IMR-90 (cell line): ENCODE data around the gene SYNGR1. TPM values are rescaled to one million over a fixed set of nuclear protein-coding genes. Genes with fewer than 3 reads are reported as not detected.

Source experiments
- ATAC-seq: fragments of 200-7000 bp; cut with Tn5 transposase; 2 replicates; pipeline ENCODE4 v1.9.1; 2020; ENCODE audit warnings: low read depth, mild to moderate bottlenecking, moderate library complexity
- BruUV-seq: library from RNA; stranded (reverse); fragments of 400-500 nt; replicated peaks from 2 replicates; lab custom pipeline; 2021; lab: Mats Ljungman, UMichigan
- CTCF ChIA-PET: fragments of 300-600 bp; formaldehyde crosslinking; extraction: SDS; loops from one replicate; lab custom pipeline; 2021; ENCODE audit warnings: antibody characterized with exemption; lab: Yijun Ruan, JAX
- POLR2A ChIA-PET: fragments of 300-600 bp; sonication (Branson Sonifier 250); formaldehyde crosslinking; loops from one replicate; lab custom pipeline; 2022; ENCODE audit warnings: antibody characterized with exemption; ENCODE audit not compliant: unreplicated experiment; lab: Charles Lee
- DNase-seq: peaks from one replicate; pipeline ENCODE4 v3.0.0; 2013
- H2AFZ ChIP-seq: replicated peaks from 2 replicates; pipeline ENCODE3; 2013; ENCODE audit warnings: low read length, mild to moderate bottlenecking; ENCODE audit not compliant: poor library complexity
- H2AK5ac ChIP-seq: 2 replicates; pipeline ENCODE4 v1.6.1; 2013; ENCODE audit warnings: low read depth, low read length, inconsistent platforms
- H2AK9ac ChIP-seq: replicated peaks from 2 replicates; pipeline ENCODE3; 2013; ENCODE audit warnings: mild to moderate bottlenecking, low read depth, low read length, moderate library complexity; ENCODE audit not compliant: poor library complexity
- H2BK120ac ChIP-seq: 2 replicates; pipeline ENCODE4 v1.6.1; 2013; ENCODE audit warnings: low read depth, low read length, inconsistent platforms
- H2BK15ac ChIP-seq: 3 replicates; pipeline ENCODE4 v1.6.1; 2013; ENCODE audit warnings: low read depth, low read length, inconsistent platforms
- H2BK20ac ChIP-seq: 2 replicates; pipeline ENCODE4 v1.6.1; 2013; ENCODE audit warnings: low read depth, mild to moderate bottlenecking, inconsistent platforms, low read length, moderate library complexity
- H2BK5ac ChIP-seq: 2 replicates; pipeline ENCODE4 v1.6.1; 2013; ENCODE audit warnings: mild to moderate bottlenecking, low read depth, low read length, inconsistent platforms; ENCODE audit not compliant: poor library complexity, severe bottlenecking
- H3K14ac ChIP-seq: replicated peaks from 2 replicates; pipeline ENCODE4 v1.6.1; 2013; ENCODE audit warnings: low read depth, low read length, inconsistent platforms
- H3K18ac ChIP-seq: 2 replicates; pipeline ENCODE4 v1.6.1; 2013; ENCODE audit warnings: low read depth, low read length, control low read depth
- H3K23ac ChIP-seq: 2 replicates; pipeline ENCODE4 v1.6.1; 2013; ENCODE audit warnings: low read depth, low read length, inconsistent platforms
- H3K27ac ChIP-seq: 2 replicates; pipeline ENCODE4 v1.5.1; 2013; ENCODE audit warnings: mild to moderate bottlenecking, control low read depth, low read length; ENCODE audit not compliant: insufficient read depth
- H3K27me3 ChIP-seq: 2 replicates; pipeline ENCODE4 v1.6.1; 2013; ENCODE audit warnings: low read length; ENCODE audit not compliant: control insufficient read depth, insufficient read depth
- H3K36me3 ChIP-seq: 2 replicates; pipeline ENCODE4 v1.6.1; 2013; ENCODE audit warnings: low read length, mixed read lengths; ENCODE audit not compliant: control insufficient read depth, insufficient read depth
- H3K4ac ChIP-seq: 2 replicates; pipeline ENCODE4 v1.6.1; 2013; ENCODE audit warnings: low read depth, low read length, inconsistent platforms
- H3K4me1 ChIP-seq: 2 replicates; pipeline ENCODE4 v1.6.1; 2013; ENCODE audit warnings: low read length, mixed read lengths; ENCODE audit not compliant: control insufficient read depth, insufficient read depth
- H3K4me2 ChIP-seq: 2 replicates; pipeline ENCODE4 v1.6.1; 2013; ENCODE audit warnings: low read depth, mild to moderate bottlenecking, control low read depth, low read length, moderate library complexity
- H3K4me3 ChIP-seq: 2 replicates; pipeline ENCODE4 v1.5.1; 2013; ENCODE audit warnings: low read depth, mild to moderate bottlenecking, control low read depth, low read length, moderate library complexity; ENCODE audit not compliant: insufficient read depth
- H3K56ac ChIP-seq: 2 replicates; pipeline ENCODE4 v1.6.1; 2013; ENCODE audit warnings: low read length, inconsistent platforms; ENCODE audit not compliant: insufficient read depth; ENCODE audit errors: extremely low read depth
- H3K79me1 ChIP-seq, 2 experiments: 2 replicates each; pipeline ENCODE4 v1.6.1; 2013; ENCODE audit warnings: low read length in 2 of 2, inconsistent platforms in 1 of 2, low read depth in 1 of 2
- H3K9ac ChIP-seq: 2 replicates; pipeline ENCODE4 v1.6.1; 2013; ENCODE audit warnings: low read depth, low read length, control low read depth
- H3K9me1 ChIP-seq: 2 replicates; pipeline ENCODE4 v1.6.1; 2013; ENCODE audit warnings: low read length, inconsistent platforms; ENCODE audit not compliant: insufficient read depth
- H3K9me3 ChIP-seq: 2 replicates; pipeline ENCODE4 v1.6.1; 2013; ENCODE audit warnings: low read length; ENCODE audit not compliant: control insufficient read depth, insufficient read depth
- H4K20me1 ChIP-seq: 2 replicates; pipeline ENCODE4 v1.6.1; 2013; ENCODE audit warnings: low read length, inconsistent platforms; ENCODE audit not compliant: insufficient read depth
- H4K5ac ChIP-seq: 2 replicates; pipeline ENCODE4 v1.6.1; 2013; ENCODE audit warnings: mild to moderate bottlenecking, low read depth, low read length, control low read depth
- H4K8ac ChIP-seq, 2 experiments: 2 replicates each; pipeline ENCODE4 v1.6.1; 2013; ENCODE audit warnings: low read depth in 2 of 2, low read length in 2 of 2, control low read depth in 1 of 2, inconsistent platforms in 1 of 2
- H4K91ac ChIP-seq: 2 replicates; pipeline ENCODE4 v1.6.1; 2013; ENCODE audit warnings: low read depth, low read length, inconsistent platforms; ENCODE audit not compliant: insufficient read depth
- BHLHE40 ChIP-seq: fragments of 150-350 bp; IDR thresholded peaks from 2 replicates; pipeline ENCODE4 v1.6.1; 2016; ENCODE audit warnings: mild to moderate bottlenecking, low read depth, low read length
- CEBPB ChIP-seq: IDR thresholded peaks from 2 replicates; pipeline ENCODE4 v1.6.1; 2012; ENCODE audit warnings: low read depth, low read length, improper control_type of control experiment
- CHD1 ChIP-seq: IDR thresholded peaks from 2 replicates; pipeline ENCODE4 v1.6.1; 2012; ENCODE audit warnings: low read depth, low read length, improper control_type of control experiment
- FOS ChIP-seq: fragments of 150-350 bp; IDR thresholded peaks from 2 replicates; pipeline ENCODE4 v1.6.1; 2016; ENCODE audit warnings: low read depth, low read length
- MAFK ChIP-seq: IDR thresholded peaks from 2 replicates; pipeline ENCODE4 v1.6.1; 2012; ENCODE audit warnings: low read depth, low read length, improper control_type of control experiment
- MAZ ChIP-seq: IDR thresholded peaks from 2 replicates; pipeline ENCODE4 v1.6.1; 2012; ENCODE audit warnings: low read depth, mild to moderate bottlenecking, low read length, improper control_type of control experiment, moderate library complexity, borderline replicate concordance
- MXI1 ChIP-seq: IDR thresholded peaks from 2 replicates; pipeline ENCODE4 v1.6.1; 2012; ENCODE audit warnings: low read depth, mild to moderate bottlenecking, low read length, moderate library complexity, borderline replicate concordance
- NFE2L2 ChIP-seq: fragments of 150-350 bp; IDR thresholded peaks from 2 replicates; pipeline ENCODE4 v1.6.1; 2016; ENCODE audit warnings: low read depth, mild to moderate bottlenecking, low read length
- POLR2A ChIP-seq: IDR thresholded peaks from 2 replicates; pipeline ENCODE4 v1.6.1; 2012; ENCODE audit warnings: mild to moderate bottlenecking, low read depth, low read length
- RAD21 ChIP-seq: IDR thresholded peaks from 2 replicates; pipeline ENCODE4 v1.6.1; 2012; ENCODE audit warnings: low read length, improper control_type of control experiment
- RCOR1 ChIP-seq: IDR thresholded peaks from 2 replicates; pipeline ENCODE4 v1.6.1; 2012; ENCODE audit warnings: mild to moderate bottlenecking, low read length, improper control_type of control experiment; ENCODE audit not compliant: insufficient replicate concordance
- RFX5 ChIP-seq: IDR thresholded peaks from 2 replicates; pipeline ENCODE4 v1.8.0; 2012; ENCODE audit warnings: low read depth, mild to moderate bottlenecking, low read length, moderate library complexity
- SMC3 ChIP-seq: fragments of 150-350 bp; IDR thresholded peaks from 2 replicates; pipeline ENCODE4 v1.6.1; 2016; ENCODE audit warnings: low read depth, mild to moderate bottlenecking, antibody characterized with exemption, low read length, moderate library complexity
- USF2 ChIP-seq: fragments of 150-350 bp; IDR thresholded peaks from 2 replicates; pipeline ENCODE4 v1.6.1; 2017; ENCODE audit warnings: mild to moderate bottlenecking, antibody characterized with exemption, low read length, low read depth
- WGBS, 2 experiments: methylation state at CpG; one replicate each; pipeline versions ENCODE4 v1.1.5 to v1.1.7; 2013; ENCODE audit warnings: missing lambda C conversion rate in 2 of 2; ENCODE audit not compliant: insufficient read length in 1 of 2; ENCODE audit errors: extremely low coverage in 2 of 2; 5-methylcytosine and 5-hydroxymethylcytosine counted together
- dilution Hi-C: fragments of 300-500 bp; cut with HindIII; formaldehyde crosslinking; loops from one replicate; pipeline ENCODE4 v1.14.3; 2018; ENCODE audit warnings: low sequenced_read_pairs; ENCODE audit not compliant: unreplicated experiment
- in situ Hi-C: fragments of 300-500 bp; cut with MboI; formaldehyde crosslinking; loops from 3 replicates; pipeline ENCODE4 v1.14.3; 2019; ENCODE audit warnings: low sequenced_read_pairs, inconsistent platforms, mixed read lengths
- intact Hi-C: fragments of 100-400 bp; cut with micrococcal nuclease; formaldehyde crosslinking; loops from 2 replicates; pipeline ENCODE4 v1.10.0; 2022
- polyA plus RNA-seq, 3 experiments: library from polyadenylated mRNA; depleted of rRNA; stranded (reverse); fragments of >200 nt; gene quantifications; 2 replicates each; pipeline ENCODE4 v1.2.3, GENCODE V29; 2012; ENCODE audit warnings: low replicate concordance in 1 of 3
- total RNA-seq: library from RNA; depleted of rRNA; stranded (reverse); fragments of >200 nt; gene quantifications from 2 replicates; pipeline ENCODE4 v1.2.3, GENCODE V29; 2012
- TF ChIP-seq, protein P1 (sequence below): conservative IDR thresholded peaks from 2 replicates; pipeline ENCODE4 v1.5.1; 2012; ENCODE audit warnings: mild to moderate bottlenecking, low read depth, low read length, improper control_type of control experiment

The SYNGR1 gene
- total and polyA plus RNA-seq, 2 of the 4 experiments (the other 2 are of a cell fraction): 6.3 to 81.5 TPM

DNA sequence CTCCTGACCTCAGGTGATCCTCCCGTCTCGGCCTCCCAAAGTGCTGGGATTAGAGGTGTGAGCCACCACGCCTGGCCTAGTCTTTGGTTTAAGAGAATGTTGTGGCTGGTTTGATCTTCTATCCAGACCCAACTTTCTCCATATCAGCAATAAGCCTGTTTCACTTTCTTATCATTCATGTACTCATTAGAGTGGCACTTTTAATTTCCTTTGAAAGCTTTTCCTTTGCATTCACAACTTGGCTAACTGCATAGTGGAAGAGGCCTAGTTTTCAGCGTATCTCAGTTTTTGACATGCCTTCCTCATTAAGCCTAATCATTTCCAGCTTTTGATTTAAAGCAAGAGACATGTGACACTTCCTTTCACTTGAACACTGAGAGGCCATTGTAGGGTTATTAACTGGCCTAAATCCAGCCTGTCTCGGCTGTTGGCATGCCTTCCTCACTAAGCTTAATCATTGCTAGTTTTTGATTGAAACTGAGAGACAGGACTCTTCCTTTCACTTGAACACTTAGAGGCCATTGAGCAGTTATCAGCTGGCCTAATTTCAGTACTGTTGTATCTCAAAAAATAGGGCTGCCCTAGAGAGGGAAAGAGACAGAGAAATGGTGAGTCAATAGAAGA, 17.2 kb upstream of the SYNGR1 start:
- Histone ChIP-seq H2AK5ac (no peak overlapping the region), H3K9me1 (0 out of 2 replicates have a peak, but pooled peaks cover 2% of the 10 kb centered on the region), H2BK20ac (peak overlapping the region; percentile 17), H2BK120ac (peak overlapping the region; percentile 11; the same call in 1 of the 2 replicates), H3K27me3 (no peaks in the 10 kb centered on the region), H3K56ac (no peak overlapping the region), H4K91ac (no peak overlapping the region), H3K27ac (no peak overlapping the region), H2BK15ac (peak overlapping the region; percentile 1; the same call in 1 of the 3 replicates), H4K20me1 (no peaks in the 10 kb centered on the region), H3K9ac (peak overlapping the region; percentile 43; the same call in 1 of the 2 replicates), H3K4me3 (no peak overlapping the region), H3K36me3 (no peaks in the 10 kb centered on the region), H3K9me3 (no peaks in the 10 kb centered on the region), H3K4me2 (no peak overlapping the region), H3K18ac (no peak overlapping the region; the same call in 1 of the 2 replicates), H3K23ac (0 out of 2 replicates have a peak overlapping the region, but pooled peaks have one; percentile 0), H3K14ac (0 out of 2 replicates have a peak overlapping the region, but pooled peaks have one; percentile 38), H2BK5ac (no peak overlapping the region), H3K4ac (no peak overlapping the region), H3K4me1 (peaks cover 2% of the 10 kb centered on the region; the same call in 1 of the 2 replicates), H4K5ac (0 out of 2 replicates have a peak overlapping the region, but pooled peaks have one; percentile 52), H4K8ac (peak overlapping the region in 1 of 2 experiments; percentile 79; a peak in 2 of 4 replicates), H2AFZ (no peak overlapping the region), H3K79me1 (no peaks in the 10 kb centered on the region), H2AK9ac (no peak overlapping the region)
- CTCF ChIA-PET: interaction anchor here (0.6 to 1.2 kb wide), 2 partner anchors 11 to 508 kb away, joined by 3 to 7 read pairs; no protein-coding TSS in a partner anchor
- WGBS, 2 experiments: no CpG with 5 or more reads among the region's 5 CpGs
- DNase-seq (no peak), ATAC-seq (peak; percentile 51)
- BruUV-seq: no TSS peak
- in situ Hi-C loops (no loop called here), intact Hi-C loops (no loop called here), dilution Hi-C loops (no loop called here)
- POLR2A ChIA-PET: interaction anchor here (1.9 kb wide), 1 partner anchor 13 kb away, joined by 7 read pairs; the partner anchor contains the start of gene RPL3
- TF ChIP-seq CEBPB: no peak
- TF ChIP-seq FOS: no peak
- TF ChIP-seq RCOR1: no peak
- no peak for TF ChIP-seq CHD1
- TF ChIP-seq BHLHE40: no peak
- no peak for TF ChIP-seq MAFK
- TF ChIP-seq USF2: no peak
- TF ChIP-seq NFE2L2: no peak
- TF ChIP-seq RAD21: no peak
- TF ChIP-seq, protein P1, sequence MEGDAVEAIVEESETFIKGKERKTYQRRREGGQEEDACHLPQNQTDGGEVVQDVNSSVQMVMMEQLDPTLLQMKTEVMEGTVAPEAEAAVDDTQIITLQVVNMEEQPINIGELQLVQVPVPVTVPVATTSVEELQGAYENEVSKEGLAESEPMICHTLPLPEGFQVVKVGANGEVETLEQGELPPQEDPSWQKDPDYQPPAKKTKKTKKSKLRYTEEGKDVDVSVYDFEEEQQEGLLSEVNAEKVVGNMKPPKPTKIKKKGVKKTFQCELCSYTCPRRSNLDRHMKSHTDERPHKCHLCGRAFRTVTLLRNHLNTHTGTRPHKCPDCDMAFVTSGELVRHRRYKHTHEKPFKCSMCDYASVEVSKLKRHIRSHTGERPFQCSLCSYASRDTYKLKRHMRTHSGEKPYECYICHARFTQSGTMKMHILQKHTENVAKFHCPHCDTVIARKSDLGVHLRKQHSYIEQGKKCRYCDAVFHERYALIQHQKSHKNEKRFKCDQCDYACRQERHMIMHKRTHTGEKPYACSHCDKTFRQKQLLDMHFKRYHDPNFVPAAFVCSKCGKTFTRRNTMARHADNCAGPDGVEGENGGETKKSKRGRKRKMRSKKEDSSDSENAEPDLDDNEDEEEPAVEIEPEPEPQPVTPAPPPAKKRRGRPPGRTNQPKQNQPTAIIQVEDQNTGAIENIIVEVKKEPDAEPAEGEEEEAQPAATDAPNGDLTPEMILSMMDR: no peak
- TF ChIP-seq SMC3: no peak
- no peak for TF ChIP-seq MAZ
- TF ChIP-seq RFX5: no peak
- no peak for TF ChIP-seq MXI1
- TF ChIP-seq POLR2A: no peak
